CD4-positive, alpha-beta T cell treated with Interleukin-12 subunit alpha and Interleukin-12 subunit beta, for 1 hour (primary cell): Measurements from ENCODE around the gene FBXL5.

Experiments
- DNase-seq: peaks from one replicate; pipeline ENCODE4 v3.0.0-alpha.2; 2020

The FBXL5 gene

GRCh38 chr4:15676899-15677298 lies 21.7 kb upstream of the FBXL5 start:
- no peak for DNase-seq

- DNase-seq, result no peak
Observed at GRCh38 chr4:15676039-15676438, 20.9 kb upstream of the FBXL5 start.

- DNase-seq, result no peak
Observed at GRCh38 chr4:15675356-15675755, 20.2 kb upstream of the FBXL5 start.

- DNase-seq, result no peak
Observed at GRCh38 chr4:15674926-15675325, 19.8 kb upstream of the FBXL5 start.

- no peak for DNase-seq
Observed at GRCh38 chr4:15674046-15674445, 18.9 kb upstream of the FBXL5 start.

GRCh38 chr4:15673337-15673736 lies 18.2 kb upstream of the FBXL5 start:
- no peak for DNase-seq

- no peak for DNase-seq
Observed at GRCh38 chr4:15672101-15672500, 16.9 kb upstream of the FBXL5 start.

- no peak for DNase-seq
Observed at GRCh38 chr4:15670576-15670975, 15.4 kb upstream of the FBXL5 start.

- no peak for DNase-seq
Observed at GRCh38 chr4:15668566-15669435, 13.6 kb upstream of the FBXL5 start.

GRCh38 chr4:15667006-15667405 lies 11.8 kb upstream of the FBXL5 start:
- no peak for DNase-seq

- DNase-seq, result no peak
Observed at GRCh38 chr4:15665753-15666365, 10.7 kb upstream of the FBXL5 start.

GRCh38 chr4:15659768-15660570 lies 4.8 kb upstream of the FBXL5 start:
- no peak for DNase-seq

- DNase-seq, result no peak
Observed at GRCh38 chr4:15658781-15659180, 3.6 kb upstream of the FBXL5 start.

GRCh38 chr4:15658136-15658770 lies 3.1 kb upstream of the FBXL5 start:
- DNase-seq, result no peak

GRCh38 chr4:15657366-15657765 lies 2.2 kb upstream of the FBXL5 start:
- DNase-seq, result no peak

- DNase-seq, result no peak
Observed at GRCh38 chr4:15656038-15656470, 897 bp upstream of the FBXL5 start.

- DNase-seq, result no peak
Observed at GRCh38 chr4:15654593-15655222, 449 bp downstream of the FBXL5 start.

- DNase-seq, result peak; percentile 16
Observed at GRCh38 chr4:15653864-15654592, 1.1 kb downstream of the FBXL5 start.

GRCh38 chr4:15653420-15653819 lies 1.7 kb downstream of the FBXL5 start:
- DNase-seq, result no peak

GRCh38 chr4:15652841-15653240 lies 2.3 kb downstream of the FBXL5 start:
- no peak for DNase-seq

- no peak for DNase-seq
Observed at GRCh38 chr4:15652191-15652590, 3.0 kb downstream of the FBXL5 start.

- DNase-seq, result peak; percentile 19
Observed at GRCh38 chr4:15651676-15652075, 3.5 kb downstream of the FBXL5 start.
